Amygdala (tissue), 56 donors: Measurements from ENCODE around the gene GSS.

Experiments used
- DNase-seq, 56 donors: peaks; one replicate each; lab custom pipeline; 2025; lab: John Stamatoyannopoulos, UW

Gene GSS

DNA sequence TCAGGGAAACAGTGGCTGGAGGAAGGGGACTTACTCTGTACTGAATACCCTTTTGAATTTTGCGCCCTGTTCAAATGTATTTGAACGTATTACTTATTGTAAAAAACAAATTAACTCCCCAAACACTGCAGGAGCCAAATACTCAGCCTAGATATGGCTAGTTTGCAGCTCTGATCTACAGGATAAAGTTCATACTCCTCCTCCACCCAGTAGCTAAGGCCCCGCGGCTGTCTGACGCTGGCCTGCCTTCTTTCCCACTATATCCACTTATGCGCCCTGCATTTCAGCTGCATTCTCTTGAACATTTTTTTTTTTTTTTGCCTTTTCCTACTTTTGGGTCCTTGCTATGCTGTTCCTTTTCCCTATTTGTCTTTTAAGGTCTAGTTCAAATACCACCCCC is 6.5 kb downstream of the GSS start:
- DNase-seq, result no peak

GRCh38 chr20:34948030-34948429 is 7.6 kb downstream of the GSS start:
- no peak for DNase-seq

- no peak for DNase-seq
These were observed 8.3 kb downstream of the GSS start for GRCh38 chr20:34947336-34947735.

DNA sequence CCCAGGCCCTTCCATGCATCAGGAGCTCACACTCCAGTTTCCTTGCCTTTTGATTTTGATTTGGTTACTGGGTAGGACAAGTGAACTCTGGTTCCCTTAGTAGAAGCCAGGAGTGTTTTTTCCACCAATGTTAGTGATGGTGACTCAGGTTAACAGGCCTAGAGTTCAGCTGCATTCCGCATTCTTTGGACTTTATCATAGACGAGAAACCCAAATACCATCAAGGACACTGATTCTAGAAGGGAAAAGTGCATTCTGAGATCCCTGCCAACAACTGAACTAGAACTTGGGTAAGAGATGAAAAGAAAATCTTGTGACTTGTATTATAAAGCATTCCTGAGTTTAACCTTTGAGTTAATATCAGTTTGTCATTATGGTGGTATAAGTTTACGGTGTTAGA is 8.9 kb downstream of the GSS start:
- DNase-seq, result no peak

DNA sequence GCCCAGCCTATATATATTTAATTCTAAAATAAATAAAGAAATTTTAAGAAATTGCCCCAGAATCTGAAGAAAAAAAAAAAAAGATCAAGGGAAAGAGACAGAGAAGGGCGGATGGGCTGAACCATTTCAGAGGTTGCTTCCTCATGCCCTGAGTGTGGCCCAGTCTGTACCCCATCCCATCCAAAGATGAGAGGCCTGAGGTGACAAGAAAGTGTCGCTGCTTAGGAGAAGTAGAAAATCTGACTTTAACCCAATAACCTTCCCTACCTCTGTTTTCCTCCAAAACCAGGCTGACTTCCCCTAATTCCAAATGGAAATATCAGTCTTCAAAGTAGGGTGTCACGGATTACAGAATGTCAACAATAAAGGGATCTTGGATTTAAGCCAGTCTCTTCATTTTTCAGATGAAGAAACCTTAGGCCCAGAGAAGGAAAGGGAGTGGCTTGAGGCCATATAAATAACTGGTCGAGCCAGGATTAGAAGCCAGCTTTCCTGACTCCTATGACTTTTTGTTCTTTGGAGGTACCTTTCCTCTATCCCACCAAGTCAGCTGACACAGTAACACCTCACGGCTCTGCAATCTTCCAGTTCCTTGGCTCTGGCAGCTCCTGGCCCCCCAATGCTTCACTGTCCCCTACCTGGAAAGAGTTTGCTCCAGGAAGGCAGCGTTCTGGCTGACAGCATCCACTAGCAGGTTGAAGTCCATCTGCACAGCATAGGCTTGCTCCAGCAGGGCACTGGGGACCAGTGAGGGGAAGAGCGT is 10.1 kb downstream of the GSS start:
- DNase-seq, result no peak

GRCh38 chr20:34943808-34944567 is 11.6 kb downstream of the GSS start:
- no peak for DNase-seq

GRCh38 chr20:34942301-34942700 is 13.3 kb downstream of the GSS start:
- no peak for DNase-seq

DNA sequence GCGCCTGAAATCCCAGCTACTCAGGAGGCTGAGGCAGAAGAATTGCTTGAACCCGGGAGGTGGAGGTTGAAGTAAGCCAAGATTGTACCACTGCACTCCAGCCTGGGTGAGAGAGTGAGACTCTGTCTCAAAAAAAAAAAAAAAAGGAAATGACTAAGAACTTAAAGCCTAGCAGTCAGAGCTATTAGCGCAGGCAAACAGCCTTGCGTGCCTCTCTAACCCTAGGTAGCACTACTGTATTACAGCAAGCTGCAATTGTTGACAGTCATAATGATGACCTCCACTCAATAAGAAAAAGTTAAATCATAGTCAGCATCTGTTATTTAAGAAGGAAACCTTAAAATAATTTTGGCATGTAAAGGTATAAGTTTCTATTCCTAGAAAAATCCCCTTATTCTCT is 14.4 kb downstream of the GSS start:
- no peak for DNase-seq

GRCh38 chr20:34940081-34940481 is 15.5 kb downstream of the GSS start:
- DNase-seq, result no peak

GRCh38 chr20:34938466-34939163 is 17.0 kb downstream of the GSS start:
- DNase-seq, result peak in 34 of 56 donors; percentile 3 to 62 (median 21)

GRCh38 chr20:34931771-34932170 is 23.8 kb downstream of the GSS start:
- DNase-seq, result no peak

GRCh38 chr20:34928411-34928810 is 27.2 kb downstream of the GSS start:
- no peak for DNase-seq

GRCh38 chr20:34927736-34928135 is 27.9 kb downstream of the GSS start:
- DNase-seq, result no peak

GRCh38 chr20:34926581-34926980 is 29.0 kb downstream of the GSS start:
- DNase-seq, result no peak

GRCh38 chr20:34925981-34926380 is 29.6 kb downstream of the GSS start:
- no peak for DNase-seq

DNA sequence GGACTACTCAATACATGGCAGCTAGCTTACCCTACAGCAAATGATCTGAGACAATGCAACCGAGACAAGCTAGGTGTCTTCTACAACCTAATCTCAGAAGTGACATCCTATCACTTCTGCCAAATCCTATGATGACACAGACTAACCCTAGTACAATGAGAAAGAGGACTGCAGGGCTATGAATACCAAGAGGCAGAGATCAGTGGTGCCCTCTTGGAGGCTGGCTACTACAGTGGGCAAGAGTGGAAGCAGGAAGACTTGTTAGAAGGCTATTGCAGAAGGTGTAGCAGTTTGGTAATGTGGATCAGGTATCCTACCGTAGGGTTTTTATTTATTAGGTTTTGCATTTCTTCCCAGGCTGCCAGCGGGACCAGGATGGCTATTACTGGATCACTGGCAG is 30.3 kb downstream of the GSS start:
- DNase-seq, result no peak

- DNase-seq, result no peak
These were observed 32.2 kb downstream of the GSS start for GRCh38 chr20:34923414-34923813.

DNA sequence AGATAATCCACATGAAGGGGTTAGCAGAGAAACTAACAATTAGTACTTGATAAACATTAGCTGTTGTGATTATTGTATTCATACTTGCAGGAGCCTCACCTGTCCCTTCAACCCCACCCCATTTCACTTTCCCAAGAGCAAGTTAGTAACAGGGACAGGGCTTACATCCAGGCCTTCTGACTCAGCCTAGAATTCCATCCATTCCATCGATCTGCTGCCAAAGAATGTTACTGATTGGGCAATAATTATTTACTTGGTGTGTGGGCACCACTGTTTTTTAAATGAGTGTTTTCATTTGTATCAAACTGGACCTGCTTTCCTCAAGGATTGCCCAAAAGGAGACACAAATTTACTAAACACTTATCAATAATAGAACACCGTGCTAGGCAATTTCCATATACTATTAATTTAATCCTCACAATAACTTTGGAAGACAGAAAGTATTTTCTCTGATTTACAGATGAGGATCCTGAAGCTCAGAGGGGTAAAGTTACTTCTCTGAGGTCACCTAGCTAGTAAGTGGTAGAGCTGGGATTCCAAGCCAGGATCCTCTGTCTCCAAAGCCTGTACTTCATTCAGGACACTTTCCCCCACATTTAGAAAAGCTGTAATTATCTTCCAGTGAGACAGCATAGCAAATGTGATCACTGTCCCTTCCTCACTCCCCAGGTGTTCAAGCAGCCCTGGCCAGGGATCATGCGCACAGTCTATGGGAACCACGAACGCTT is 32.8 kb downstream of the GSS start:
- no peak for DNase-seq

DNA sequence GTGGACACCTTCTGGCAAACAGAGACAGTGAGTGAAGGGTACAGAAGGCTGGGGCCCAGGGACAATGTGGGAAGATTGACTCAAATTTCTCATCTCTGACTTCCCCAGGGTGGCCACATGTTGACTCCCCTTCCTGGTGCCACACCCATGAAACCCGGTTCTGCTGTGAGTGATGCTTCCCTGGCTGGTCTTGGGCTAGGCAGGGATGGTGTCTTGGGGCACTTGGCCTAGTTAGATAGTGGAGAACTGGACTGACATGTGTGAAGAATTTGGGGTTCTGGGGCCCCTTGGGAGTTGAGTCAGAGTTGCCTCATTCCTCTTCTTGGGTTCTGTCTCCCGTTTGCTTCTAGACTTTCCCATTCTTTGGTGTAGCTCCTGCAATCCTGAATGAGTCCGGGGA is 34.2 kb downstream of the GSS start:
- DNase-seq, result no peak

DNA sequence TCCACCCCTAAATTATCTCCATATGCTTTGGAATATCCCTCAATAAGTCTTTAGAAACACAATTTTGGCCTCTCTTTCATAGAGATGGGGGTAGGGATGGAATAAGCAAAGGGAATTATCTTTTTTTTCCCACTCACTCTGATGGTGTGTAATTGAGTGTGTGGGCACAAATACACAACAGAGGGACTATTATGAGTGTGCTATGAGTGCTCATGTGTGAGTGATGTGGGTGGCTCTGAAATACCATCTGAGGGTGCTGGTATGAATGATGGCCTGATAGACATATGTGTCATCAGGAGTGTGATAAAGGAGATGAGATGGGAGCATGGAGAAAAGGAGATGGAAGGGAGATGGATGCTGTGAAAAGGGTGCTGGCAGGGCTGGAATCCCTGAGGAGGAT is 35.6 kb downstream of the GSS start:
- DNase-seq, result no peak
